ENCODE results near the gene FBXL16.
"Not testable (repeated sequence)": the region's sequence is repeated elsewhere in the genome, so short reads cannot be mapped to it uniquely, and the experiment has no call there.

The FBXL16 gene

GRCh38 chr16:705431-706188 is at the start of gene FBXL16:
Gene FBXL16 (minus strand): TSS chr16:705801. CDS start chr16:697405, 8,396 bp downstream.
- Histone ChIP-seq H3K27ac (no peak within 1 kb of the TSS), H3K4me1 (ENCODE audit: low read depth, poor library complexity, severe bottlenecking) (peaks cover 6% of the 10 kb centered on the region), H2AFZ (ENCODE audit: low read depth) (no peak within 1 kb of the TSS), H3K4me3 (IDR thresholded peaks at IDR 0.05; ENCODE audit: insufficient read depth, low read depth, low read length) (no peak within 1 kb of the TSS), H3K79me2 (ENCODE audit: insufficient read depth, low read depth) (no peaks in the 10 kb centered on the region), H4K20me1 (ENCODE audit: insufficient read depth) (no peaks in the 10 kb centered on the region), H3K9ac (no peak within 1 kb of the TSS), H3K36me3 (ENCODE audit: insufficient read depth) (no peaks in the 10 kb centered on the region), H3K27me3 (ENCODE audit: insufficient read depth, low read depth) (peaks cover 88% of the 10 kb centered on the region), H3K4me2 (no peak within 1 kb of the TSS)
- TF ChIP-seq CTCF (conservative IDR thresholded peaks at IDR 0.05; ENCODE audit: low read depth, low read length), result no peak

GRCh38 chr16:754656-755055 is 49.1 kb upstream of the FBXL16 start:
- H4K20me1 ChIP-seq (ENCODE audit: insufficient read depth), result no peaks in the 10 kb centered on the region
- no peak overlapping the region for H3K4me2 ChIP-seq
- H3K4me1 ChIP-seq (ENCODE audit: low read depth, poor library complexity, severe bottlenecking), result no peaks in the 10 kb centered on the region
- H3K27me3 ChIP-seq (ENCODE audit: insufficient read depth, low read depth), result peaks cover 97% of the 10 kb centered on the region
- H3K36me3 ChIP-seq (ENCODE audit: insufficient read depth), result no peaks in the 10 kb centered on the region
- H2AFZ ChIP-seq (ENCODE audit: low read depth), result no peak overlapping the region
- H3K9ac ChIP-seq, result no peak overlapping the region
- no peak for TF ChIP-seq CTCF (conservative IDR thresholded peaks at IDR 0.05; ENCODE audit: low read depth, low read length)
- no peaks in the 10 kb centered on the region for H3K79me2 ChIP-seq (ENCODE audit: insufficient read depth, low read depth)
- H3K4me3 ChIP-seq (IDR thresholded peaks at IDR 0.05; ENCODE audit: insufficient read depth, low read depth, low read length), result no peak overlapping the region
- H3K27ac ChIP-seq, result no peak overlapping the region

- not testable (repeated sequence) for H3K9ac ChIP-seq; H3K4me1 ChIP-seq (ENCODE audit: low read depth, poor library complexity, severe bottlenecking); H2AFZ ChIP-seq (ENCODE audit: low read depth); H4K20me1 ChIP-seq (ENCODE audit: insufficient read depth); H3K36me3 ChIP-seq (ENCODE audit: insufficient read depth); H3K79me2 ChIP-seq (ENCODE audit: insufficient read depth, low read depth); H3K4me2 ChIP-seq; H3K4me3 ChIP-seq (IDR thresholded peaks at IDR 0.05; ENCODE audit: insufficient read depth, low read depth, low read length); H3K27ac ChIP-seq
- H3K27me3 ChIP-seq (ENCODE audit: insufficient read depth, low read depth), result peaks cover 97% of the 10 kb centered on the region
Measured at GRCh38 chr16:754121-754607, 48.6 kb upstream of the FBXL16 start.

- Histone ChIP-seq H3K4me2 (no peak overlapping the region), H3K27ac (no peak overlapping the region), H3K79me2 (ENCODE audit: insufficient read depth, low read depth) (no peaks in the 10 kb centered on the region), H2AFZ (ENCODE audit: low read depth) (no peak overlapping the region), H3K9ac (no peak overlapping the region), H3K4me3 (IDR thresholded peaks at IDR 0.05; ENCODE audit: insufficient read depth, low read depth, low read length) (no peak overlapping the region), H3K4me1 (ENCODE audit: low read depth, poor library complexity, severe bottlenecking) (no peaks in the 10 kb centered on the region), H3K27me3 (ENCODE audit: insufficient read depth, low read depth) (peaks cover 100% of the 10 kb centered on the region), H3K36me3 (ENCODE audit: insufficient read depth) (no peaks in the 10 kb centered on the region), H4K20me1 (ENCODE audit: insufficient read depth) (no peaks in the 10 kb centered on the region)
- no peak for TF ChIP-seq CTCF (conservative IDR thresholded peaks at IDR 0.05; ENCODE audit: low read depth, low read length)
Measured at GRCh38 chr16:752007-752312, 46.4 kb upstream of the FBXL16 start.
